Parathyroid adenoma (tissue), 2 donors: ENCODE measurements around the gene RIC8A.
"Not testable (repeated sequence)": the region's sequence is repeated elsewhere in the genome, so short reads cannot be mapped to it uniquely, and the experiment has no call there.

Experiments used
- H2AFZ ChIP-seq: fragments of 300-600 bp; sonication (generic); one replicate; pipeline ENCODE4 v1.7.0; 2017; ENCODE audit warnings: antibody characterized with exemption, mild to moderate bottlenecking
- H3K27ac ChIP-seq: fragments of 300-600 bp; sonication (generic); one replicate; pipeline ENCODE4 v1.7.0; 2017
- H3K27me3 ChIP-seq: fragments of 300-600 bp; sonication (generic); one replicate; pipeline ENCODE4 v1.7.0; 2017; ENCODE audit warnings: low read length; ENCODE audit not compliant: control insufficient read depth, insufficient read depth
- H3K36me3 ChIP-seq: fragments of 300-600 bp; sonication (generic); one replicate; pipeline ENCODE4 v1.7.0; 2017; ENCODE audit warnings: low read length; ENCODE audit not compliant: control insufficient read depth, insufficient read depth
- H3K4me1 ChIP-seq: fragments of 300-600 bp; sonication (generic); one replicate; pipeline ENCODE4 v1.7.0; 2017; ENCODE audit warnings: control low read depth
- H3K4me2 ChIP-seq: fragments of 300-600 bp; sonication (generic); one replicate; pipeline ENCODE4 v1.7.0; 2017; ENCODE audit warnings: low read length
- H3K4me3 ChIP-seq: fragments of 300-600 bp; sonication (generic); one replicate; pipeline ENCODE4 v1.7.0; 2017; ENCODE audit warnings: low read depth, low read length
- H3K79me2 ChIP-seq: fragments of 300-600 bp; sonication (generic); one replicate; pipeline ENCODE4 v1.7.0; 2017; ENCODE audit warnings: control low read depth
- H3K9ac ChIP-seq: fragments of 300-600 bp; sonication (generic); one replicate; pipeline ENCODE4 v1.7.0; 2017; ENCODE audit warnings: mild to moderate bottlenecking
- H3K9me3 ChIP-seq: fragments of 300-600 bp; sonication (generic); one replicate; pipeline ENCODE4 v1.7.0; 2017; ENCODE audit warnings: low read length; ENCODE audit not compliant: control insufficient read depth
- CTCF ChIP-seq: fragments of 300-600 bp; sonication (generic); IDR thresholded peaks from one replicate; pipeline ENCODE4 v1.7.0; 2017; ENCODE audit warnings: antibody characterized with exemption, mild to moderate bottlenecking
- donor health status: primary hyperparathyroidism.

The RIC8A gene

GRCh38 chr11:236774-237767, 29.6 kb downstream of the RIC8A start, which contains the start of gene PSMD13:
TSS of gene PSMD13 (plus strand) at chr11:236976. CDS start at chr11:237050, 74 bp downstream.
- H3K4me1 ChIP-seq = peaks cover 6% of the 10 kb centered on the region
- H3K4me3 ChIP-seq = peak within 1 kb of the TSS; percentile 74
- peak within 1 kb of the TSS; percentile 69 for H3K9ac ChIP-seq
- H3K27me3 ChIP-seq = no peaks in the 10 kb centered on the region
- H3K36me3 ChIP-seq = no peaks in the 10 kb centered on the region
- H3K27ac ChIP-seq = peak within 1 kb of the TSS; percentile 97
- no peaks in the 10 kb centered on the region for H3K9me3 ChIP-seq
- H3K79me2 ChIP-seq = peaks cover 12% of the 10 kb centered on the region
- peak within 1 kb of the TSS; percentile 92 for H2AFZ ChIP-seq
- no peak for TF ChIP-seq CTCF
- peak within 1 kb of the TSS; percentile 79 for H3K4me2 ChIP-seq

- not testable (repeated sequence) for H3K36me3 ChIP-seq, H3K9ac ChIP-seq, H3K27ac ChIP-seq, H3K4me2 ChIP-seq, H2AFZ ChIP-seq, H3K4me1 ChIP-seq, H3K4me3 ChIP-seq, H3K27me3 ChIP-seq, H3K9me3 ChIP-seq
- H3K79me2 ChIP-seq = peaks cover 12% of the 10 kb centered on the region
These were observed 30.8 kb downstream of the RIC8A start for GRCh38 chr11:238346-238745.

GRCh38 chr11:240315-240714, 32.8 kb downstream of the RIC8A start:
- Histone ChIP-seq H3K79me2 (peaks cover 12% of the 10 kb centered on the region), H3K4me2 (no peak overlapping the region), H3K36me3 (no peaks in the 10 kb centered on the region), H3K4me1 (peaks cover 6% of the 10 kb centered on the region), H3K27me3 (no peaks in the 10 kb centered on the region), H3K9ac (no peak overlapping the region), H3K9me3 (no peaks in the 10 kb centered on the region), H2AFZ (no peak overlapping the region), H3K4me3 (no peak overlapping the region), H3K27ac (no peak overlapping the region)
- TF ChIP-seq CTCF = no peak

GRCh38 chr11:241634-242033, 34.1 kb downstream of the RIC8A start:
- no peak overlapping the region for H3K9ac ChIP-seq
- no peaks in the 10 kb centered on the region for H3K36me3 ChIP-seq
- H3K9me3 ChIP-seq = no peaks in the 10 kb centered on the region
- peaks cover 12% of the 10 kb centered on the region for H3K79me2 ChIP-seq
- H3K4me3 ChIP-seq = no peak overlapping the region
- no peaks in the 10 kb centered on the region for H3K27me3 ChIP-seq
- H2AFZ ChIP-seq = no peak overlapping the region
- H3K4me1 ChIP-seq = peaks cover 6% of the 10 kb centered on the region
- H3K27ac ChIP-seq = no peak overlapping the region
- H3K4me2 ChIP-seq = no peak overlapping the region
- TF ChIP-seq CTCF = no peak

- Histone ChIP-seq H3K4me1 (no peaks in the 10 kb centered on the region), H3K79me2 (peaks cover 3% of the 10 kb centered on the region), H3K27me3 (no peaks in the 10 kb centered on the region), H3K4me3 (no peak overlapping the region), H3K9me3 (no peaks in the 10 kb centered on the region), H3K9ac (no peak overlapping the region), H3K36me3 (no peaks in the 10 kb centered on the region), H3K4me2 (no peak overlapping the region), H2AFZ (no peak overlapping the region), H3K27ac (no peak overlapping the region)
- no peak for TF ChIP-seq CTCF
These were observed 36.9 kb downstream of the RIC8A start for GRCh38 chr11:244376-244775.
